GM18505 (cell line): ENCODE data around the gene GRAMD1B.
"Not testable (repeated sequence)": the region's sequence is repeated elsewhere in the genome, so short reads cannot be mapped to it uniquely, and the experiment has no call there.

Source experiments
- ATAC-seq: cut with Tn5 transposase; IDR thresholded peaks from one replicate; pipeline ENCODE4 v1.9.1; 2021; ENCODE audit not compliant: unreplicated experiment
- POLR2A ChIP-seq: IDR thresholded peaks from 4 replicates; pipeline ENCODE4 v1.6.1; 2011; ENCODE audit warnings: borderline replicate concordance; ENCODE audit not compliant: insufficient read depth, insufficient read length; ENCODE audit errors: extremely low read depth

The GRAMD1B gene

GRCh38 chr11:123504401-123504800 lies 74.3 kb downstream of the GRAMD1B start:
- no peak for TF ChIP-seq POLR2A
- no peak for ATAC-seq

- ATAC-seq: peak; percentile 66
Observed at GRCh38 chr11:123505546-123506299, 75.7 kb downstream of the GRAMD1B start.

GRCh38 chr11:123507043-123507442 lies 77.0 kb downstream of the GRAMD1B start:
- TF ChIP-seq POLR2A: no peak
- no peak for ATAC-seq

More at GRCh38 chr11:123505546-123506299, 75.7 kb downstream of the GRAMD1B start:
- TF ChIP-seq POLR2A: no peak

GRCh38 chr11:123509737-123510578 lies 79.9 kb downstream of the GRAMD1B start:
- no peak for TF ChIP-seq POLR2A
- no peak for ATAC-seq

- TF ChIP-seq POLR2A: no peak
- no peak for ATAC-seq
Observed at GRCh38 chr11:123510579-123510905, 80.5 kb downstream of the GRAMD1B start.

- TF ChIP-seq POLR2A: no peak
- peak; percentile 79 for ATAC-seq
Observed at GRCh38 chr11:123511037-123511870, 81.2 kb downstream of the GRAMD1B start.

GRCh38 chr11:123513309-123513708 lies 83.2 kb downstream of the GRAMD1B start:
- ATAC-seq: not testable (repeated sequence)

- ATAC-seq: no peak
Observed at GRCh38 chr11:123516238-123516637, 86.2 kb downstream of the GRAMD1B start.

GRCh38 chr11:123517559-123518364 lies 87.7 kb downstream of the GRAMD1B start:
- peak; percentile 40 for ATAC-seq
- no peak for TF ChIP-seq POLR2A

More at GRCh38 chr11:123516238-123516637, 86.2 kb downstream of the GRAMD1B start:
- TF ChIP-seq POLR2A: no peak

DNA sequence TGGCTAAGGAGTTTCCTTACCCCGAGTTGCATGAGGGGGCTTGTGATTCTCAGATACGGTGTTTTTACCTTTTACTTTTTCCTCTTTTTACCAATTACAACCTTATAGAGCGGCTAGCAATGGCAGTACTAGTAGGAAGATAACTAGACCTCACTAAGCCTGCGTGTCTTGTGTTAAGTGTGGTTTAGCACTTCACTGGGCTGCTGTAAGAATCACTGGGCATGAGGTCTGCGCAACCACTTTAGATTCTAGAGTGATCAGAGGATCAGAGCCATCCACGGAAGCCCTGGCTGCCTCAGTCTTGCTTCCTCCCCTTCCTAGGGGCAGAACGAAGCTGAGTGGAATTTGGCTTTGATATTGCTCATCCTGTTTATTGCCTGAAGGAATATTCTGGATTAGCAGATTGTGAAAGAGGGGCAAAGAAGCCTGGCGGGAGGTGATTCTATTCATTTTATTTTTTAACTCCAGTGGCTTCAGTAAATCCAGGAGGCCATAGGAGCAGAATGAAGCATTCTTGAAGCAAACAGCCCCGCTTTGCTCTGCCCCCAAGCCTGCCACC lies 88.5 kb downstream of the GRAMD1B start:
- ATAC-seq: peak; percentile 78
- no peak for TF ChIP-seq POLR2A

- no peak for TF ChIP-seq POLR2A
Observed at GRCh38 chr11:123519055-123519796, 89.2 kb downstream of the GRAMD1B start.

GRCh38 chr11:123519797-123520193 lies 89.7 kb downstream of the GRAMD1B start:
- no peak for TF ChIP-seq POLR2A
- ATAC-seq: no peak

More at GRCh38 chr11:123519055-123519796, 89.2 kb downstream of the GRAMD1B start:
- ATAC-seq: no peak

GRCh38 chr11:123520476-123520875 lies 90.4 kb downstream of the GRAMD1B start:
- not testable (repeated sequence) for ATAC-seq
